Measurements from ENCODE around the gene HMX1. TPM values are rescaled to one million over a fixed set of nuclear protein-coding genes. Genes with fewer than 3 reads are reported as not detected.

The HMX1 gene
- total and polyA plus RNA-seq, 10 of the 15 experiments (the other 5 are each of a cell fraction or from before 2014, with no cell fraction given) = not detected

DNA sequence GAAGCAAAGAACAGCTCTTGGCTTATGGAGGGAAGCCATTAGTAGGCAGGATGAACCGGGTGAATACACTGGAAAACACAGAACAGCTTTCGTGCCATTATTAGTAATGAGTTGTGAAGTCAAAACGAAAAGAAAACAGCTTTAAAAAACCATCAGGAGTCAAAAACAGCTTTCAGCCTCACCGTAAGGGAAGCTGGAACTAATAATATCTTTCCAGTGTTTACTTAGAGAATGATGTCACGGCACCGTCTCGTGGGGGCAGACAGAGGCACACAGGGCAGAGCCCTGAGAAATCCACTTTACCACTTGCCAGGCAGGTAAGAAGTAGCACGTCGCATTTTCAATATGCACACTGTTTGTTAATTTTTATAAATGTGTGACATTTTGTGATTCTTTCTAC is 37.9 kb upstream of the HMX1 start:
- in situ Hi-C loops (cut with MboI) = no loop called here
- no peak for TF ChIP-seq YY1 (IDR thresholded peaks at IDR 0.05; ENCODE audit: low read depth, low read length)
- no peak for TF ChIP-seq BRCA1 (IDR thresholded peaks at IDR 0.05; ENCODE audit: low read depth, low read length)
- no peak for TF ChIP-seq BMI1 (IDR thresholded peaks at IDR 0.05; ENCODE audit: borderline replicate concordance)
- no peak for TF ChIP-seq HDAC2 (IDR thresholded peaks at IDR 0.05)
- TF ChIP-seq MYC (IDR thresholded peaks at IDR 0.05; ENCODE audit: insufficient read depth, insufficient read length, insufficient replicate concordance, low read length, severe bottlenecking) = no peak
- TF ChIP-seq JUNB (IDR thresholded peaks at IDR 0.05) = peak; percentile 51
- Histone ChIP-seq H3K4me2 (ENCODE audit: control insufficient read depth, insufficient read depth) (no peak overlapping the region), H3K27me3 (replicated peaks in 1 of 2; ENCODE audit: control insufficient read depth in 2 of 2, insufficient read depth in 2 of 2, low read length in 1 of 2) (no peaks in the 10 kb centered on the region; a peak in 1 of 4 replicates), H3K79me2 (ENCODE audit: control insufficient read depth, insufficient read depth, low read length) (no peaks in the 10 kb centered on the region), H3K27ac (ENCODE audit: control insufficient read depth, insufficient read depth) (no peak overlapping the region), H2AFZ (ENCODE audit: control insufficient read depth, low read depth, low read length) (no peak overlapping the region), H3K4me3 (no peak overlapping the region), H3K9ac (ENCODE audit: control insufficient read depth, insufficient read depth, low read length) (no peak overlapping the region), H3K36me3 (ENCODE audit: control insufficient read depth in 2 of 2, insufficient read depth in 2 of 2, low read length in 1 of 2) (no peaks in the 10 kb centered on the region), H3K9me3 (replicated peaks; ENCODE audit: control insufficient read depth, insufficient read depth, low read length) (no peaks in the 10 kb centered on the region; the same call in 2 of the 3 replicates), H3K4me1 (ENCODE audit: control insufficient read depth, insufficient read depth, low read length) (no peaks in the 10 kb centered on the region), H4K20me1 (ENCODE audit: control insufficient read depth, insufficient read depth) (no peaks in the 10 kb centered on the region)
- intact Hi-C loops (cut with micrococcal nuclease; ENCODE audit: unreplicated experiment) = no loop called here
- SMC1A ChIA-PET (ENCODE audit: uncharacterized antibody, unreplicated experiment) = no interaction called here
- no peak; the same call in 2 of the 3 replicates for ATAC-seq
- CTCF ChIA-PET = no interaction called here
- RAD21 ChIA-PET (ENCODE audit: unreplicated experiment) = no interaction called here
- no peak for DNase-seq (ENCODE audit: low read depth, low spot score)
- BruUV-seq (replicated peaks) = no TSS peak
- FAIRE-seq = no peak
- POLR2A ChIA-PET = no interaction called here
- 4% methylated on average over 9 of the region's 9 CpGs for WGBS (ENCODE audit: insufficient coverage, insufficient replicate concordance, low lambda C conversion rate, missing lambda C conversion rate)

DNA sequence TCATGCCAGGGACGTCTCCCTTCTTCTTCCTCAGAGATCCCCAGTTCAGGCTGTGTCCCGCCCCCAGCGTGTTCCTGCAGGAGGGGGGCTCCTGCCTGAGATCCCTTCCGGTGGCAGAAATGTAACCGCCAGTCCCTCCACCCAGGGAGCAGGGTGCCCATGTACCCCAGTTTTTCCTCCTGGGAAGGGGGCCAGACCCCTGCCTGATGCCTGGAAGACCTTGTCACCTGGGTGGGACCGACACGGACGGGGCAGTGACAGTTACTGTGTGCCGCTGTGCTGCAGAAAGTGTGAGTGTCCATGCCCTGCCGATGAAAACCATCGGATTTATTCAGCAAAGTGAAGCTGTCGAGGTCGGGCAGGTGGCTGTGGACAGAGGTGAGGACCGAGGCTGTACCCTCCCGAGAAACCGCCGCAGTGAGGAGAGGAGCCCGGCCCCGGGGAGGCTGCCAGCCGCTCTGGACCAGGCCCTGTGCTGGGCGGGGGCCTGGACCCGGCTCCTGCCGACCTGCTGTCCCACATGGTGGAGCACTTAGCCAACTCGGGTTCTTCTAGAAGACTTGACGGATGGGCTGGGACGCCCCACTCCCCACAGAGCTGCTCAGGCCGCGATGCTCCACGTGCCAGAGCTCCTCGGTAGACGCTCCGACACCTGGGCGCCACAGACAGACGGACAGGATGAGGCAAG is 36.7 kb upstream of the HMX1 start:
- Histone ChIP-seq H3K4me1 (ENCODE audit: control insufficient read depth, insufficient read depth, low read length) (no peaks in the 10 kb centered on the region), H3K9me3 (replicated peaks; ENCODE audit: control insufficient read depth, insufficient read depth, low read length) (no peaks in the 10 kb centered on the region; the same call in 2 of the 3 replicates), H3K79me2 (ENCODE audit: control insufficient read depth, insufficient read depth, low read length) (no peaks in the 10 kb centered on the region), H3K27me3 (replicated peaks in 1 of 2; ENCODE audit: control insufficient read depth in 2 of 2, insufficient read depth in 2 of 2, low read length in 1 of 2) (no peaks in the 10 kb centered on the region; a peak in 1 of 4 replicates), H3K36me3 (ENCODE audit: control insufficient read depth in 2 of 2, insufficient read depth in 2 of 2, low read length in 1 of 2) (no peaks in the 10 kb centered on the region), H3K4me2 (ENCODE audit: control insufficient read depth, insufficient read depth) (no peak overlapping the region), H3K9ac (ENCODE audit: control insufficient read depth, insufficient read depth, low read length) (no peak overlapping the region), H3K27ac (ENCODE audit: control insufficient read depth, insufficient read depth) (no peak overlapping the region), H2AFZ (ENCODE audit: control insufficient read depth, low read depth, low read length) (no peak overlapping the region), H3K4me3 (no peak overlapping the region), H4K20me1 (ENCODE audit: control insufficient read depth, insufficient read depth) (no peaks in the 10 kb centered on the region)
- no peak for FAIRE-seq
- POLR2A ChIA-PET = no interaction called here
- no peak for DNase-seq (ENCODE audit: low read depth, low spot score)
- no TSS peak for BruUV-seq (replicated peaks)
- SMC1A ChIA-PET (ENCODE audit: uncharacterized antibody, unreplicated experiment) = no interaction called here
- no peak for ATAC-seq
- CTCF ChIA-PET = no interaction called here
- 54% methylated on average over 34 of the region's 34 CpGs for WGBS (ENCODE audit: insufficient coverage, insufficient replicate concordance, low lambda C conversion rate, missing lambda C conversion rate)
- intact Hi-C loops (cut with micrococcal nuclease; ENCODE audit: unreplicated experiment) (no loop called here), in situ Hi-C loops (cut with MboI) (no loop called here)
- TF ChIP-seq, protein P1, sequence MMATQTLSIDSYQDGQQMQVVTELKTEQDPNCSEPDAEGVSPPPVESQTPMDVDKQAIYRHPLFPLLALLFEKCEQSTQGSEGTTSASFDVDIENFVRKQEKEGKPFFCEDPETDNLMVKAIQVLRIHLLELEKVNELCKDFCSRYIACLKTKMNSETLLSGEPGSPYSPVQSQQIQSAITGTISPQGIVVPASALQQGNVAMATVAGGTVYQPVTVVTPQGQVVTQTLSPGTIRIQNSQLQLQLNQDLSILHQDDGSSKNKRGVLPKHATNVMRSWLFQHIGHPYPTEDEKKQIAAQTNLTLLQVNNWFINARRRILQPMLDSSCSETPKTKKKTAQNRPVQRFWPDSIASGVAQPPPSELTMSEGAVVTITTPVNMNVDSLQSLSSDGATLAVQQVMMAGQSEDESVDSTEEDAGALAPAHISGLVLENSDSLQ (IDR thresholded peaks at IDR 0.05) = no peak
- TF ChIP-seq, protein P2, sequence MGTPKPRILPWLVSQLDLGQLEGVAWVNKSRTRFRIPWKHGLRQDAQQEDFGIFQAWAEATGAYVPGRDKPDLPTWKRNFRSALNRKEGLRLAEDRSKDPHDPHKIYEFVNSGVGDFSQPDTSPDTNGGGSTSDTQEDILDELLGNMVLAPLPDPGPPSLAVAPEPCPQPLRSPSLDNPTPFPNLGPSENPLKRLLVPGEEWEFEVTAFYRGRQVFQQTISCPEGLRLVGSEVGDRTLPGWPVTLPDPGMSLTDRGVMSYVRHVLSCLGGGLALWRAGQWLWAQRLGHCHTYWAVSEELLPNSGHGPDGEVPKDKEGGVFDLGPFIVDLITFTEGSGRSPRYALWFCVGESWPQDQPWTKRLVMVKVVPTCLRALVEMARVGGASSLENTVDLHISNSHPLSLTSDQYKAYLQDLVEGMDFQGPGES (IDR thresholded peaks at IDR 0.05) = no peak
- TF ChIP-seq, protein P3, sequence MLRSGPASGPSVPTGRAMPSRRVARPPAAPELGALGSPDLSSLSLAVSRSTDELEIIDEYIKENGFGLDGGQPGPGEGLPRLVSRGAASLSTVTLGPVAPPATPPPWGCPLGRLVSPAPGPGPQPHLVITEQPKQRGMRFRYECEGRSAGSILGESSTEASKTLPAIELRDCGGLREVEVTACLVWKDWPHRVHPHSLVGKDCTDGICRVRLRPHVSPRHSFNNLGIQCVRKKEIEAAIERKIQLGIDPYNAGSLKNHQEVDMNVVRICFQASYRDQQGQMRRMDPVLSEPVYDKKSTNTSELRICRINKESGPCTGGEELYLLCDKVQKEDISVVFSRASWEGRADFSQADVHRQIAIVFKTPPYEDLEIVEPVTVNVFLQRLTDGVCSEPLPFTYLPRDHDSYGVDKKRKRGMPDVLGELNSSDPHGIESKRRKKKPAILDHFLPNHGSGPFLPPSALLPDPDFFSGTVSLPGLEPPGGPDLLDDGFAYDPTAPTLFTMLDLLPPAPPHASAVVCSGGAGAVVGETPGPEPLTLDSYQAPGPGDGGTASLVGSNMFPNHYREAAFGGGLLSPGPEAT (IDR thresholded peaks at IDR 0.05; ENCODE audit: low read depth) = no peak
- RAD21 ChIA-PET (ENCODE audit: unreplicated experiment) = no interaction called here
